ENCODE data around the gene CA14.

DNA sequence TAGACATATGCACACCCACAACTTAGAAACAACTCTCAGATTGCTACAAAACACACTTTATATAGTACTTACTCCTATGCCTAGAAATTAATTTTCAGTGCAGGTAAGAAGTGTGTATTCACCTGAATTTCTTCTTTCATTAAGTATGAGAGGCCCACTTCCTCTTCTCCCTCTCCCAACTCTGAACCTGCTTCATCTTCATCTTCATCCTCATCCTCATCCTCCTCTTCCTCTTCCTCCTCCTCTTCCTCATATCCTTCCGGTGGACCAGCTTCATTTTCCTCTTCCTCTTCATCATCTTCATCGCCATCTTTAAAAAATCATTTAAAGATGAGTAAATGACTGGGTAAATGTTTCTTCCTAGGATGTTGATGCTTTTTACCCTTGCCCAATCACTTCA lies 31.1 kb upstream of the CA14 start:
- TF ChIP-seq, protein P1, sequence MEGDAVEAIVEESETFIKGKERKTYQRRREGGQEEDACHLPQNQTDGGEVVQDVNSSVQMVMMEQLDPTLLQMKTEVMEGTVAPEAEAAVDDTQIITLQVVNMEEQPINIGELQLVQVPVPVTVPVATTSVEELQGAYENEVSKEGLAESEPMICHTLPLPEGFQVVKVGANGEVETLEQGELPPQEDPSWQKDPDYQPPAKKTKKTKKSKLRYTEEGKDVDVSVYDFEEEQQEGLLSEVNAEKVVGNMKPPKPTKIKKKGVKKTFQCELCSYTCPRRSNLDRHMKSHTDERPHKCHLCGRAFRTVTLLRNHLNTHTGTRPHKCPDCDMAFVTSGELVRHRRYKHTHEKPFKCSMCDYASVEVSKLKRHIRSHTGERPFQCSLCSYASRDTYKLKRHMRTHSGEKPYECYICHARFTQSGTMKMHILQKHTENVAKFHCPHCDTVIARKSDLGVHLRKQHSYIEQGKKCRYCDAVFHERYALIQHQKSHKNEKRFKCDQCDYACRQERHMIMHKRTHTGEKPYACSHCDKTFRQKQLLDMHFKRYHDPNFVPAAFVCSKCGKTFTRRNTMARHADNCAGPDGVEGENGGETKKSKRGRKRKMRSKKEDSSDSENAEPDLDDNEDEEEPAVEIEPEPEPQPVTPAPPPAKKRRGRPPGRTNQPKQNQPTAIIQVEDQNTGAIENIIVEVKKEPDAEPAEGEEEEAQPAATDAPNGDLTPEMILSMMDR (IDR thresholded peaks at IDR 0.05; ENCODE audit: low read length): no peak
- no peak for TF ChIP-seq EZH2 (optimal IDR thresholded peaks at IDR 0.05; ENCODE audit: low read depth, low read length)
- TF ChIP-seq EZH2phosphoT487 (IDR thresholded peaks at IDR 0.05; ENCODE audit: low read length): no peak
